AG09309 (cell line): ENCODE measurements around the gene NPPC.

ENCODE experiments used
- DNase-seq: peaks from one replicate; pipeline ENCODE4 v3.0.0-alpha.2; 2010; ENCODE audit warnings: low read depth
- H3K4me3 ChIP-seq: 2 replicates; pipeline ENCODE4 v1.5.1; 2011; ENCODE audit warnings: mild to moderate bottlenecking, low read depth, low read length, moderate library complexity; ENCODE audit not compliant: control insufficient read depth
- CTCF ChIP-seq: IDR thresholded peaks from 2 replicates; pipeline ENCODE4 v1.5.1; 2011; ENCODE audit warnings: mild to moderate bottlenecking, low read depth, low read length, inconsistent platforms; ENCODE audit not compliant: insufficient read depth, control insufficient read depth; ENCODE audit errors: missing control alignments

The NPPC gene

GRCh38 chr2:231946241-231946814 lies 20.1 kb upstream of the NPPC start:
- DNase-seq, result no peak
- no peak for TF ChIP-seq CTCF
- H3K4me3 ChIP-seq, result no peak overlapping the region

- no peak for DNase-seq
- no peak overlapping the region for H3K4me3 ChIP-seq
- TF ChIP-seq CTCF, result no peak
Measured at GRCh38 chr2:231942180-231942579, 16.0 kb upstream of the NPPC start.

GRCh38 chr2:231941673-231942072 lies 15.5 kb upstream of the NPPC start:
- DNase-seq, result no peak
- TF ChIP-seq CTCF, result no peak
- H3K4me3 ChIP-seq, result no peak overlapping the region

GRCh38 chr2:231940795-231941194 lies 14.6 kb upstream of the NPPC start:
- no peak overlapping the region for H3K4me3 ChIP-seq
- TF ChIP-seq CTCF, result no peak
- no peak for DNase-seq

GRCh38 chr2:231939022-231939421 lies 12.8 kb upstream of the NPPC start:
- no peak for TF ChIP-seq CTCF
- DNase-seq, result no peak
- no peak overlapping the region for H3K4me3 ChIP-seq

GRCh38 chr2:231937057-231937456 lies 10.9 kb upstream of the NPPC start:
- no peak for TF ChIP-seq CTCF
- no peak overlapping the region for H3K4me3 ChIP-seq
- DNase-seq, result no peak

GRCh38 chr2:231936491-231936890 lies 10.3 kb upstream of the NPPC start:
- no peak for DNase-seq
- no peak for TF ChIP-seq CTCF
- no peak overlapping the region for H3K4me3 ChIP-seq
